Heart right ventricle (tissue), 16 donors: ENCODE data around the gene CHRDL2. TPM values are rescaled to one million over a fixed set of nuclear protein-coding genes. Genes with fewer than 3 reads are reported as not detected.
"Not testable (repeated sequence)": the region's sequence is repeated elsewhere in the genome, so short reads cannot be mapped to it uniquely, and the experiment has no call there.

Experiments
- ATAC-seq, 8 donors: fragments of 200-7000 bp; cut with Tn5 transposase; one replicate each; pipeline ENCODE4 v1.9.1; 2020; ENCODE audit warnings: mild to moderate bottlenecking in 8 of 8, moderate library complexity in 8 of 8, moderate number of reproducible peaks in 1 of 8
- DNase-seq, 2 donors: peaks; one replicate each; pipeline ENCODE4 v3.0.0-alpha.2; 2020
- H3K27ac ChIP-seq, 10 donors: fragments of 200-600 bp; sonication (generic) in 2 of 10; one replicate each; pipeline versions ENCODE4 v1.5.0 to v1.8.0; 2020 to 2022; ENCODE audit warnings: mild to moderate bottlenecking in 3 of 10
- H3K27me3 ChIP-seq, 7 donors: fragments of 200-600 bp; one replicate each; pipeline ENCODE4 v1.8.0; 2021 to 2022; ENCODE audit warnings: mild to moderate bottlenecking in 2 of 7
- H3K36me3 ChIP-seq, 9 donors: fragments of 200-600 bp; sonication (generic) in 1 of 9; one replicate each; pipeline versions ENCODE4 v1.5.0 to v1.8.0; 2020 to 2022; ENCODE audit warnings: mild to moderate bottlenecking in 2 of 9
- H3K4me1 ChIP-seq, 9 donors: fragments of 200-600 bp; sonication (generic) in 1 of 9; one replicate each; pipeline versions ENCODE4 v1.5.0 to v1.8.0; 2020 to 2022; ENCODE audit warnings: mild to moderate bottlenecking in 4 of 9
- H3K4me3 ChIP-seq, 10 donors: fragments of 200-600 bp; sonication (generic) in 2 of 10; one replicate each; pipeline versions ENCODE4 v1.5.0 to v1.8.0; 2020 to 2022; ENCODE audit warnings: mild to moderate bottlenecking in 7 of 10, moderate library complexity in 2 of 10
- H3K9me3 ChIP-seq, 11 donors: fragments of 200-600 bp in 10 of 11; sonication (generic) in 2 of 11; one replicate each; pipeline versions ENCODE4 v1.5.0 to v1.8.0; 2013 to 2022; ENCODE audit warnings: mild to moderate bottlenecking in 2 of 11, control low read depth in 1 of 11, moderate library complexity in 1 of 11
- CTCF ChIP-seq, 9 donors: fragments of 200-600 bp; sonication (generic) in 2 of 9; IDR thresholded peaks; one replicate each; pipeline versions ENCODE4 v1.5.0 to v1.8.0; 2021 to 2022; ENCODE audit warnings: antibody characterized with exemption in 9 of 9, mild to moderate bottlenecking in 5 of 9, moderate library complexity in 1 of 9
- WGBS, 2 donors: extraction: QIAGEN DNeasy Blood & Tissue Kit; methylation state at CpG; one replicate each; pipeline ENCODE4 v1.1.7; 2013; ENCODE audit warnings: inconsistent platforms in 1 of 2; 5-methylcytosine and 5-hydroxymethylcytosine counted together
- intact Hi-C, 10 donors: fragments of 100-400 bp; cut with DNase I; formaldehyde crosslinking; loops; one replicate each; pipeline versions ENCODE4 v1.11.1 to v1.14.2; 2022
- polyA plus RNA-seq, 2 donors: library from polyadenylated mRNA; stranded (reverse); fragments of 200-250 nt; gene quantifications; one replicate each; pipeline ENCODE4 v1.2.3, GENCODE V29; 2013
- total RNA-seq, 10 donors: library from RNA; stranded (reverse); fragmentation: NEBNext Ultra II Directional in 3 of 10; extraction: Animal tissue kit (Norgen Biotek cat#: 25700) in 3 of 10; gene quantifications; one replicate each; pipeline versions ENCODE4 v1.2.1 to v1.2.4, GENCODE V29; 2021 to 2023
- donor health status: Arrhythmogenic right ventricular cardiomyopathy.
- donor health status: ischemic (EF 13 %, LVEDD 7.1; RV severe dilation, severe dysfunction).
- donor health status: healthy with polysubstance abuse.
- donor health status: DM: no; HTN: yes; CAD: no.
- donor health status: DM: no; HTN: no; CAD: no.
- donor health status: ischemic (EF 25% LVEDD 6.9; RV normal size, moderate dysfunction).
- donor health status: ischemic (EF 25% LVEDD 5.7; RV mildly dilated, moderate dysfunction).
- donor health status: healthy.
- donor health status: DM: yes; HTN: yes; CAD: no.
- donor health status: Ischemic cardiomyopathy.
- donor health status: ischemic (EF 35%, LVEDD 5.7; RV mildly dilated, moderate dysfunction).
- donor health status: nonischemic (EF 11% LVEDD 7.7; RV severe dilation, severe dysfunction).
- donor health status: DM: yes; HTN: yes; CAD: no.
- donor health status: PGD.
- donor health status: ischemic (EF 29% LVEDD 5.4; RV normal size, mild dysfunction).
- donor health status: nonischemic (EF 23%, LVEDD 6.1; RV moderate dilation, normal function).

The CHRDL2 gene
- total and polyA plus RNA-seq, 12 donors = 1.00 to 19.7 (median 6.7) TPM

GRCh38 chr11:74663315-74663714 lies 67.9 kb downstream of the CHRDL2 start:
- Histone ChIP-seq H3K4me3 (no peak overlapping the region), H3K36me3 (no peaks in the 10 kb centered on the region), H3K27me3 (no peaks in the 10 kb centered on the region), H3K27ac (no peak overlapping the region), H3K4me1 (peaks cover 0 to 4% (median 0%) of the 10 kb centered on the region in 9 donors), H3K9me3 (peaks cover 0 to 11% (median 0%) of the 10 kb centered on the region in 11 donors)
- WGBS, 2 donors = 88 to 89% methylated on average over 1 of the region's 1 CpG
- no peak for TF ChIP-seq CTCF (IDR thresholded peaks at IDR 0.05)
- DNase-seq (no peak), ATAC-seq (no peak)
- intact Hi-C loops = no loop called here

GRCh38 chr11:74662487-74663103 lies 68.6 kb downstream of the CHRDL2 start:
- Histone ChIP-seq H3K36me3 (no peaks in the 10 kb centered on the region), H3K27me3 (no peaks in the 10 kb centered on the region), H3K4me3 (no peak overlapping the region), H3K9me3 (peaks cover 0 to 11% (median 0%) of the 10 kb centered on the region in 11 donors), H3K27ac (no peak overlapping the region), H3K4me1 (peaks cover 0 to 4% (median 0%) of the 10 kb centered on the region in 9 donors)
- no peak for TF ChIP-seq CTCF (IDR thresholded peaks at IDR 0.05)
- WGBS, 2 donors = 93 to 94% methylated on average over 4 of the region's 4 CpGs
- DNase-seq (no peak), ATAC-seq (no peak)
- intact Hi-C loops = no loop called here

GRCh38 chr11:74659124-74659523 lies 72.1 kb downstream of the CHRDL2 start:
- DNase-seq, ATAC-seq, H3K27ac ChIP-seq, H3K4me3 ChIP-seq, intact Hi-C loops, H3K4me1 ChIP-seq, H3K27me3 ChIP-seq, H3K36me3 ChIP-seq: not testable (repeated sequence)
- H3K9me3 ChIP-seq = peaks cover 0 to 11% (median 0%) of the 10 kb centered on the region in 11 donors
- WGBS, 2 donors = 82 to 85% methylated on average over 4 of the region's 4 CpGs

- no peak for ATAC-seq
- 96 to 98% methylated on average over 5 of the region's 5 CpGs for WGBS, 2 donors
- no peaks in the 10 kb centered on the region for H3K27me3 ChIP-seq
Measured at GRCh38 chr11:74654976-74655375, 76.2 kb downstream of the CHRDL2 start.

More at GRCh38 chr11:74654976-74655375, 76.2 kb downstream of the CHRDL2 start:
- Histone ChIP-seq H3K36me3 (peaks cover 0 to 22% (median 0%) of the 10 kb centered on the region in 9 donors), H3K4me3 (no peak overlapping the region), H3K4me1 (peaks cover 0 to 4% (median 0%) of the 10 kb centered on the region in 9 donors), H3K27ac (no peak overlapping the region), H3K9me3 (peaks cover 0 to 5% (median 0%) of the 10 kb centered on the region in 11 donors)
- no peak for TF ChIP-seq CTCF (IDR thresholded peaks at IDR 0.05)
- intact Hi-C loops = no loop called here
- no peak for DNase-seq
